Head of caudate nucleus (tissue), 42 donors: ENCODE measurements around the gene NPIPB9.
"Not testable (repeated sequence)": the region's sequence is repeated elsewhere in the genome, so short reads cannot be mapped to it uniquely, and the experiment has no call there.

ENCODE experiments used
- DNase-seq, 42 donors: peaks; one replicate each; pipeline versions ENCODE4 v3.0.0 to v3.0.0-alpha.2; 2020 to 2021; ENCODE audit warnings: mixed read lengths in 7 of 42
- intact Hi-C: fragments of 100-400 bp; cut with DNase I; formaldehyde crosslinking; loops from one replicate; pipeline ENCODE4 v1.15.0; 2022

The NPIPB9 gene

DNA sequence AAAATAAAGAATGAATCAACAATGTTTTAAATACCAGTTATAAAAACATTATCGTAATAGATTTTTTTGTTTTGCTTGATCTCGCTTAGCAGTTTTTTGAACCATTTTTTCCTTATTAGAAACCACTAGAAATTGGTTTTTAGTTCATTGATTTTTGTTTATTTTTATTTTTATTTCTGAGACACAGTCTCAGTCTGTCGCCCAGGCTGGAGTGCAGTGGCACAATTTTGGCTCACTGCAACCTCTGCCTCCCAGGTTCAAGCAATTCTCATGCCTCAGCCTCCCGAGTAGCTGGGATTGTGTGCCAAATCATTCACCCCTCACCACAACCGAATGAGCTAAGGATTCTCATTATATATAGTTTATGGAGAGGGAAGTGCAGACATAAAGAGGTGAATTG lies at the start of gene NPIPB9:
Gene NPIPB9 (plus strand): TSS at position 301 of the 400 bp plus-strand sequence.
- intact Hi-C loops, DNase-seq: not testable (repeated sequence)

GRCh38 chr16:28704246-28704645 lies 47.3 kb upstream of the NPIPB9 start:
- DNase-seq, intact Hi-C loops: not testable (repeated sequence)

- intact Hi-C loops, DNase-seq: not testable (repeated sequence)
Observed at GRCh38 chr16:28711220-28712083, 40.1 kb upstream of the NPIPB9 start, which contains the start of gene EIF3C. EIF3C (plus strand) TSS chr16:28711464; CDS start chr16:28711687, 223 bp downstream.

DNA sequence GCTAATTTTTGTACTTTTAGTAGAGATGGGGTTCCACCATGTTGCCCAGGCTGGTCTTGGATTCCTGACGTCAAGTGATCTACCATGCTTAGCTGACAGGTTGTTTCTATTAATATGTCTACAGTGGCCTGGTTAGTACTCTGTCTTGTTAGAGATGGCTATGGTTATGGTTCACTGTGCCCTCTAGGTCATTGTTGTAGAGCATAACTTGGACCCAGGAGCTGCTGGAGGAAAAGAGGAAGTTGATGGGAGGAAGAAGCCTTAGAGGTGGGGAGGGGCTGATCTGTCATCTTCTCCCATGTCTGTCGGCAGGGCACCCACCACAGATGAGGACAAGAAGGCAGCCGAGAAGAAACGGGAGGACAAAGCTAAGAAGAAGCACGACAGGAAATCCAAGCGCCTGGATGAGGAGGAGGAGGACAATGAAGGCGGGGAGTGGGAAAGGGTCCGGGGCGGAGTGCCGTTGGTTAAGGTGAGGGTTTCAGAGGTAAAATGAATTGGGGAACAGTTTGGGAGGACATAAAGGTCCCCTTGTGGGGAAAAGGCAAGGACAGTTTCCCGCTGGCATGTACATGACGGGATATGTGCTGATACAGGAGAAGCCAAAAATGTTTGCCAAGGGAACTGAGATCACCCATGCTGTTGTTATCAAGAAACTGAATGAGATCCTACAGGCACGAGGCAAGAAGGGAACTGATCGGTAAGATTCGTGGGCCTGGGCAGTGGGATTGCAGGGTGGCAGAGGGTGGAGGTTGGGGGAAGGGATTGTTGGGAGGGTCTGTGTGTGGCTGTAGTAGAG lies 28.5 kb upstream of the NPIPB9 start:
- intact Hi-C loops, DNase-seq: not testable (repeated sequence)

- DNase-seq, intact Hi-C loops: not testable (repeated sequence)
Observed at GRCh38 chr16:28731253-28731652, 20.3 kb upstream of the NPIPB9 start.

- intact Hi-C loops: not testable (repeated sequence)
Observed at GRCh38 chr16:28732455-28733124, 19.0 kb upstream of the NPIPB9 start.

DNA sequence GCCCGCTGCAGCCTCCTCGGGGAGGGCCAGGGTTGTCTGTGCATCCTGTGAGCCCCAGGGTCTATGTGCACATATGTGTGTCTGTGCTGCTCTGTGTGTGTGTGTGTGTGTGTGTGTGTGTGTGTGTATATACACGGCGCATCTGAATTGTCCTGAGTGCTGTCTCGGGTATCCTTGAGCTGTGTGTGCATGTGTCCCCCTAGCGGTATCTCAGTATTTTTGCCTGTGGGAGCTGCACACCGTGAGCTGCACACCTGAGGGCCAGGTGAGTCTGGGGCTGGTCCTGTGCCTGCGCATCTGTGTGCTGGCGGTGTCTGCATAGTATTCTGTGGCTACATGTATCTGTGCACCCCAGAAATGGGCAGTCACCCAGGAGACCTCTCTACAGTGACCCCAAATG lies 11.8 kb upstream of the NPIPB9 start:
- intact Hi-C loops, DNase-seq: not testable (repeated sequence)

More at GRCh38 chr16:28732455-28733124, 19.0 kb upstream of the NPIPB9 start:
- DNase-seq: not testable (repeated sequence)

GRCh38 chr16:28740631-28741030 lies 11.0 kb upstream of the NPIPB9 start:
- peak in 1 of 42 donors; percentile 14 for DNase-seq
- intact Hi-C loops: not testable (repeated sequence)

- intact Hi-C loops, DNase-seq: not testable (repeated sequence)
Observed at GRCh38 chr16:28741295-28741694, 10.3 kb upstream of the NPIPB9 start.

DNA sequence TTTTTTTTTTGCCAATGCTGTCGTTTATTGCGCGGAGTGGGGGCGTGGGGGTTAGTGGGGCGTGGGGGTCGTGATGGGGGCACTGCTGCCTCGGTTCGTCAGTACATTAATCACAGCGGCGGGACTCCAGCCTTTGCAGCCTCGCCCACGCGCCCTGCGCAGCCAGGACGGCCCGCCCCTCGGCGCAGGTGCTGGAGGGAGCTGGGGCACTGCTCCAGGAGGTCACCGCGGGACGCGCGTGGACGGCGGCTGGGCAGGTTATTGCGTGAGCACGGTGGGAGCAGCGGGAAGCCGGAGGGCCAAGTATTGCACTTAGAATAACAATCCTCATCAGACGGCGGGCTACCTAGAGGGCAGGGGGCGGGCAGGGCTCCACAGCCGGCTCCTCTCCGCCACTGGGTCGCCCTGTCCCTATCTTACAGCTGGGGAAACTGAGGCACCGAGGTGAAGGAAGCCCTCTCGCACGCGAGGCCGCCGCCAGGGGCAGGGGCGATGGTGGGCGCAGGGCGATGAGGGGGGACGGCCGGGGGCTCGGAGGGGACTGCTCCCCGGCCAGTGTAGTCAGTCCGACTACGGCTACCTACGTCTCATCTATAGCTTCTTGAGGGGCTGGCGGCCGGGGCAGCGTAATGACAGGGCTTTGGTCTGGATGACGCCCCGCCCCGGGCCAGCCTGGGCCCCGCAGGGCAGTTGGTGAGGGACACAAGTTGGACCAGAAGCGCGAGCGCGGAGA lies 4.8 kb upstream of the NPIPB9 start:
- intact Hi-C loops: not testable (repeated sequence)
- peak in 1 of 42 donors; percentile 17 for DNase-seq

- peak in 14 of 42 donors; percentile 1 to 45 (median 16) for DNase-seq
- intact Hi-C loops: not testable (repeated sequence)
Observed at GRCh38 chr16:28749997-28750465, 1.6 kb upstream of the NPIPB9 start.

GRCh38 chr16:28750469-28751067 lies 1.0 kb upstream of the NPIPB9 start:
- DNase-seq, intact Hi-C loops: not testable (repeated sequence)

GRCh38 chr16:28781697-28782096 lies 30.1 kb downstream of the NPIPB9 start:
- DNase-seq, intact Hi-C loops: not testable (repeated sequence)

DNA sequence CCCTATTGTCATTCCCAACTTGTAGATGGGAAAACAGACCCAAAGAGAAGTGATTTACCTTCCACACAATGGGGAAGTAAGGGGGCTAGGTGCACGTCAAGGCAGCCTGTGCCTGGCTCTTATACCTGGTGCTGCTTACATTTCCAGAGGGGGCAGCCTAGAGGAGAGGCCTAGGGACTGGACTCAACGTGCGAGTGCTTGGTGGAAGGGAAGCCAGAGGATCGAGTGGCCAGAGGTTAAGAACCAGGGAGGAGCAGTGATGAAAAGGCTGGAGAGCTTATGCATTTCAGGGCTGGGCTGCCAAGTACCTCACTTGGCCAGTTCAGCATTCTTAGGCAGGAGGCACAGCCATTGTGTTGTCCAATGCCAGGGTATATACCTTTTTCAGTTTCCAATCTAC lies 30.8 kb downstream of the NPIPB9 start:
- DNase-seq, intact Hi-C loops: not testable (repeated sequence)

DNA sequence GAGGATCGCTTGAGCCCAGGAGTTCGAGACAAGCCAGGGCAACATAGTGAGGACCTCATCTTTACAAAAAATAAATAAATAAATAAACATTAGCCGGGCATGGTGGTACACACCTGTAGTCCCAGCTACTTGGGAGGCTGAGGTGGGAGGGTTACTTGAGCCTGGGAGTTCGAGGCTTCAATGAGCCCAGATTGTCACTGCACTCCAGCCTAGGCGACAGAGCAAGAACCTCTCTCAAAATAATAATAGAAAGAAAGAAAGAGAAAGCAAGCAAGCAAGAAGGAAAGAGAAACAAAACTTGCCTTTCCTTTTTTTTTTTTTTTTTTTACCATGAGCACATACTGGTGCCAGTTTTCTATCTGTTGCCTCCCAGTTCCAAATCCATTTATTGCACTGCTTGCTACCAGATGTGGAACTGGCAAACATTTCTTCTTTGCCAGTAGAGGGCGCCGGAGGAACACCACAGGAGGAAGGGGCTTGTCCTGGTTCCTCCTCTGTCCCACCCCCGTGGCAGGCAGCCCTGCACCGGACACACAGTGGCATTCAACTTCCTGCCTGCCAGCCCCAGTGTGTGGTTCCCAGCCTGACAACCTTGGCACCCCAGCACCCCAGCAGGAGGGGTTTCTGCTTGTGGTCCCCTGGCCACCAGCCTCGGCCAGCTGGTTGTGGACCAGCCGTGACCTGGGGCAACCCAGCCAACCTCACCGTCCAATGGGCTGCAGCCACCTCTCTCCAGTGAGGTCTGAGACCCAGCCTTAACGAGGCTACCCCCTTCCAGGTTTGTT lies 50.8 kb downstream of the NPIPB9 start:
- DNase-seq: peak in 33 of 42 donors; percentile 11 to 90 (median 66)
- intact Hi-C loops: not testable (repeated sequence)

DNA sequence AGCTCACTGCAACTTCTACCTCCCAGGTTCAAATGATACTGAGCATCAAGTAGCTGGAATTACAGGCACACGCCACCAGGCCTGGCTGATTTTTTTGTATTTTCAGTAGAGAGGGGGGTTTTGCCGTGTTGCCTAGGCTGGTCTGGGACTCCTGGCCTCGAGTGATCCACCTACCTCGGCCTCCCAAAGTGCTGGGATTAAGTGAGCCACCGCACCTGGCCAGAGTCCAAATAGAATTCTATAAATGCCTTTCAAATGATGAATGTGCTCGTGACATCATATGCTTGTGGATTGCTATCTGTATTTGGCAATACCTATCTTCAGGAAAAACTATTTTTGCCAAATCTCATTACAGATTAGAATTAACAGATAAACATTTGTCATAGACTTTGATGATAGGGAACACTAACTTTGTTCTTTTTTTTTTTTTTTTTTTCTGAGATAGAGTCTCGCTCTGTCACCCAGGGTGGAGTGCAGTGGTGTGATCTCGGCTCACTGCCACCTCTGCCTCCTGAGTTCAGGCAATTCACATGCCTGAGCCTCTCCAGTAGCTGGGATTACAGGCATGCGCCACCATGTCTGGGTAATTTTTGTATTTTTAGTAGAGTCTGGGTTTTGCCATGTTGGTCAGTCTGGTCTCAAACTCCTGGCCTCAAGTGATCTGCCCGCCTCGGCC lies 56.0 kb downstream of the NPIPB9 start:
- intact Hi-C loops, DNase-seq: not testable (repeated sequence)
